GM19397 (cell line): Measurements from ENCODE around the gene MAVS.
"Not testable (repeated sequence)": the region's sequence is repeated elsewhere in the genome, so short reads cannot be mapped to it uniquely, and the experiment has no call there.

Experiments used
- ATAC-seq: cut with Tn5 transposase; IDR thresholded peaks from one replicate; pipeline ENCODE4 v1.9.1; 2021; ENCODE audit warnings: mild to moderate bottlenecking, moderate library complexity; ENCODE audit not compliant: unreplicated experiment

MAVS gene

DNA sequence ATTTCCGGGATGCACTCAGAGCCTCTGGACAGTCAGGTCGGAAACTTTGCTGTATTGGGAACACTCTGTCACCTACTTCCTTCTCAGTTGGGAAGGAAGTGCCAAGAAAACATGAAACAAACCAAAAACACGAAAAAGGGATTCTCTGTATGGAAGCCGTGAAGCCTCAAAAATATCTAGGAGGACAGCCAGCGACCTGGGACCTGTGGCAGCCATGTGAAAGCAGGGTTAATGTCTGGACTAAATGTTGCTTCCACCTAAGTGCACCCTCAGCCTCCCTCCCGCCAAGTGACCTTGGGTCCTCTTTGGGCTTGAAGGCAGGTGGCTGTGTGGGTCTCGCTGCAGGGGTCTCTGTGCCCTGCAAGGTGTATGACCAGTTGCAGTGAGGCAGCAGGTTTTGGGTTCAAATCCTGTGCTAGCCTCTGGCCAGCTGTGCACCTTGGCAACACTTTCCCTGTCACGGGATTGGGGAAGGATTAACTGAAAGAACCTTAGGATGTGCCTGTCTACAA is 851 bp downstream of the MAVS start:
- ATAC-seq: no peak

DNA sequence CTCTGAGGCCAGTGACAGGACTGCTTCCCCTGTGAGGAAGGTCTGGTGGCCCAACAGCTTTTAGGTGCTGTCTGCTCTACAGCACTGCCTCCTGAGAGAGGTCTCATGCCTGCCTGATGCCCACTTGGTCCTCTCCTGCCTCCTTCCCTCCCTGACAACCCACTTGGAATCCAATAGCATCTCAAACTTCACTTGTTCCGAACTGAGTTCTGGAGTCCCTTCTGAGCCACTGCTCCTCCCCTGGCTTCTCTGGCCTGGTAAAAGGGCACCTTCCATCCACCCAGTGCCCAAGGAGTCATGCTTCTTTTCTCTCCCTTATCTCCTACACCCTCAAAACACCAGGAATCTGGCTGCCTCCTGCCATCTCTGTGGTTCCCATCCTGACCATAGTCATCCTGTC is 1.9 kb downstream of the MAVS start:
- ATAC-seq: no peak

DNA sequence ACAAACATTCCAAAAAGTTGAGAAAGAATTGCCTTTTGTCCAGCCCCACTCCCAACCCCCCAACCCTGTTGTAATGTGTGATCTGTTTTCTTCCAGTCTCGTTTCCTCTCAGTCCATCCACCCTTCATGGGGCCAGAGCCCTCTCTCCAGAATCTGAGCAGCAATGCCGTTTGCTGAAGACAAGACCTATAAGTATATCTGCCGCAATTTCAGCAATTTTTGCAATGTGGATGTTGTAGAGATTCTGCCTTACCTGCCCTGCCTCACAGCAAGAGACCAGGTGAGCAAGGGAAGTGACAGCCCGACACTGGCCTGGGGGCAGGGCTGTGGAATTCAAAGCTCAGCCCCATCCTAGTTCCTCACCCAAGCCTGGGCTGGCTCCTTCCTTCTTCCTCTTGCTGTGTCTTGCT is 7.8 kb downstream of the MAVS start:
- ATAC-seq: no peak

DNA sequence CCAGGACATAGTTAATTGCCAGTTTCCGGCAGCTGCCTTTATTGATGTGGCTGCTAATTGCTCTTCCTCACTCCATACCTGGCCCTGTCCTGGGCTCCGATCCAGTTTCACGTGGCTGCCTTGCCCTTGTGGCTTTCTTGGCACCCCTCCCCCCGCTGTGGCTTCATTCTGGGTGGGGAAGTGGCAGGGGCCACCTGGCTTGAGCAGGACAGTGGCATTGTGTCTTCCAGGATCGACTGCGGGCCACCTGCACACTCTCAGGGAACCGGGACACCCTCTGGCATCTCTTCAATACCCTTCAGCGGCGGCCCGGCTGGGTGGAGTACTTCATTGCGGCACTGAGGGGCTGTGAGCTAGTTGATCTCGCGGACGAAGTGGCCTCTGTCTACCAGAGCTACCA is 10.8 kb downstream of the MAVS start:
- no peak for ATAC-seq

DNA sequence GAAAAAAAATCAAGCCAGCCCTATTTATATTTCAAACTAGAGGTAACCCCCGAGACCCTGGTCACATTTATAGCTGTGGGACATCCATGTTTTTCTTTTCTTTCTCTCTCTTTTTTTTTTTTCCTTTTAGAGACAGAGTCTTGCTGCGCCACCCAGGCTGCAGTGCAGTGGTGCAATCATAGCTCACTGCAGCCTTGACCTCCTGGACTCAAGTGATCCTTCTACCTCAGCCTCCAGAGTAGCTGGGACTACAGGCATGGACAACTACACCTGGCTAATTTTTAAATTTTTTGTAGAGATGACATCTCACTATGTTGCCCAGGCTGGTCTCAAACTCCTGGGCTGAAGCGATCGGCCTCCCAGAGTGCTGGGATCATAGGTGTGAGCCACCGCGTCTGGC is 12.1 kb downstream of the MAVS start:
- no peak for ATAC-seq

DNA sequence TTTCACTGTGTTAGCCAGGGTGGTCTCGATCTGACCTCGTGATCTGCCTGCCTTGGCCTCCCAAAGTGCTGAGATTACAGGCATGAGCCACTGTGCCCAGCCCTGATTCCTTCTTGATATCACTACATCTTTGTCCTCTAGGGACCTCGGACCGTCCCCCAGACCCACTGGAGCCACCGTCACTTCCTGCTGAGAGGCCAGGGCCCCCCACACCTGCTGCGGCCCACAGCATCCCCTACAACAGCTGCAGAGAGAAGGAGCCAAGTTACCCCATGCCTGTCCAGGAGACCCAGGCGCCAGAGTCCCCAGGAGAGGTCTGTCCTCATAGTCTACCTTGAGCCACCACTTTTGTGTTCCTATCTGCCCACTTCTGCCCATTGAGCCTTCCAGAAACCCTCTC is 14.6 kb downstream of the MAVS start:
- ATAC-seq: no peak

DNA sequence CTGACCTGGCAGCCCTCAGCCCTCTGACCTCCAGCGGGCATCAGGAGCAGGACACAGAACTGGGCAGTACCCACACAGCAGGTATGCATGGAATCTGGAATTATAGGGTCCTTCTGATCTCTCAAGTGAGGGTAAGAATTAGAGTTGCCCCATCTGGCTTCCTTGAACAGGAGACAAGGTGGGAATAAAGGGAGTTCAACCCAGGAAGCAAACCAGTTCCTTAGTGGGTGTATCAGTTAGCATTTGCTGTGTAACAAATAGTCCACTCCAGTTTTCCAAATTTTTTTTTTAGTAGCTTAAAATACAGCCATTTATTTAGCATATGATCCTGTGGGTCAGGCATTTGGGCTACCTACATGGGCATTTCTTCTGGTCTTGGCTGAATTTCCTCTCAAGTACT is 15.7 kb downstream of the MAVS start:
- ATAC-seq: no peak

DNA sequence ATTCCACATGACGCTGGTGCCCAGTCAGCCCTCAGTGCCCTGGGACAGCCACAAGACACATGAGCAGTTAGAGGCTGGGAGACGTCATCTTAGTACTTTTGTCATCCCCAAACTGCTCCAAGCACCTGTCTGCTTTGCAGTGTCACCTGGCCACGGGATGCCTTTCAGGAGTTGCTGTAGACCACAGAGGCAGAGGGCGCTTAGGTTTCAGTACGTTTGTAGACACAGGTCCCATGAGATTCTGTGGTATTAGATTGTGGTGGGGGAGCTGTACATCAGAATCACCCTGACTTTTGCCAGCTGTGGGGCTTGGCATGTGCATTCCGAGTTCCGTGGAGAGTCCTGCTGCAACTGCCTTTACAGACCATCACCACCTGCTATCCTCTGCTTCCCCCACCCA is 16.7 kb downstream of the MAVS start:
- no peak for ATAC-seq

DNA sequence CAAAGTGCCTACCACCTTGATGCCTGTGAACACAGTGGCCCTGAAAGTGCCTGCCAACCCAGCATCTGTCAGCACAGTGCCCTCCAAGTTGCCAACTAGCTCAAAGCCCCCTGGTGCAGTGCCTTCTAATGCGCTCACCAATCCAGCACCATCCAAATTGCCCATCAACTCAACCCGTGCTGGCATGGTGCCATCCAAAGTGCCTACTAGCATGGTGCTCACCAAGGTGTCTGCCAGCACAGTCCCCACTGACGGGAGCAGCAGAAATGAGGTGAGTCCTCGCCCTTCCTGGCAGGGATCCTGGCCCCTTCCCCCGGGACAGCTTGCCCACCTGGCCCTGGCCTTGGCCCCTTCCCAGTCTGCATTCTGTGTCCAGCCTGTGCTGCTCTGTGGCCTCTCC is 17.9 kb downstream of the MAVS start:
- ATAC-seq: no peak

DNA sequence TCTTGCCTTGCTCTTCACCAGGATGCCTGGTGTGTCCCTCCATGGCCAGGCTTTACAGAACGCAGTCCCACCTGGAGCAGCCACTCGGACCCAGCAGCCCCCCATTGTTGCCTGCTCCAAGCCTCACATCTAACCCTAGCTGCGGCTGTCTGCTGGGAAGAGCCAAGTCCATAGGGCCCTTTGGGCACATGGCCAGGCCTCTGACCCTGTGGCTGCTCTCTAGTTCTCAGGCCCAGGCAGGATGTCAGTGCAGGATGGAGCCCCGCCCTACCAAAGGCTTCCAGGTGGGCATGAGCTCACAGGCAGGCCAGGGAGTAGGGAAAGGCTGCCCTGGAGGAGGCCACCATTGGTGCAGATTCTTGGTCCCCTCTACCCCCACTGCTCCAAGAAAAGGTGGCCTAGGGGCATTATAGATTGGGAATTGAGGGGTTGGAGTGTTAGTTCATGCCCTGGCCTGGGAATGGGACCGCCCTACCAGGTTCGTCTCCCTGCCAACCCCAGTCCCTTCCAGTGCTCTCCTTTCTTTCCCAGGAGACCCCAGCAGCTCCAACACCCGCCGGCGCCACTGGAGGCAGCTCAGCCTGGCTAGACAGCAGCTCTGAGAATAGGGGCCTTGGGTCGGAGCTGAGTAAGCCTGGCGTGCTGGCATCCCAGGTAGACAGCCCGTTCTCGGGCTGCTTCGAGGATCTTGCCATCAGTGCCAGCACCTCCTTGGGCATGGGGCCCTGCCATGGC is 18.7 kb downstream of the MAVS start:
- no peak for ATAC-seq

DNA sequence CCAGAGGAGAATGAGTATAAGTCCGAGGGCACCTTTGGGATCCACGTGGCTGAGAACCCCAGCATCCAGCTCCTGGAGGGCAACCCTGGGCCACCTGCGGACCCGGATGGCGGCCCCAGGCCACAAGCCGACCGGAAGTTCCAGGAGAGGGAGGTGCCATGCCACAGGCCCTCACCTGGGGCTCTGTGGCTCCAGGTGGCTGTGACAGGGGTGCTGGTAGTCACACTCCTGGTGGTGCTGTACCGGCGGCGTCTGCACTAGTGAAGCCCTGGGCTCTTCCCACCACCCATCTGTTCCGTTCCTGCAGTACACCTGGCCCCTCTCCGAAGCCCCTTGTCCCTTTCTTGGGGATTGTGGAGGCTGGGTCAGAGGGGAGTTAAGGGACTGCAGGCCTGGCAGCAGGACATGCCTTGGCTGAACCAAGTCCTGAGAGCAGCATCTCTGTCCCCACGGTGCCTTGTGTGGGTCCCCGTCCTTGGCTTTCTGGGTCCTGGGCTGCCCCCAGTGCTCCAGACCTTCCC is 19.3 kb downstream of the MAVS start:
- no peak for ATAC-seq

DNA sequence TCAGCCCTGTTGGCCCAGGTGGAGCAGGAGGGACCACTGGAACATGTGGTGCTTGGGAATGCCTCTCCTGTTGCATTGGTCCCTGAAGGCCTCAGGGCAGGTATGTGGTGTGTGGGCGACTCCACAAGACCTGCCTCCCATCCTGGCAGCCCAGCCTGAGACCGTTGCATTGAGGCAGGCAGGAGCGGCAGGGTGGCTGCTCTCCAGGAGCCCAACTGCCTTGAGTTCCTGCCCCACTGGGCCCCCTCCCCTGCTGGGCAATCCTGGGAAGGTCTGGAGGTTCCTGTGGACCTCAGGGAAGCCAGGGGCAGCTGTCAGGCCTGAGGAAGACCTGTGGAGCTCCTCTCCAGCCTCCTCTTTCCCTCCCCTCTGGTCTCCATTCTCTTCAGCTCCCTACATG is 19.8 kb downstream of the MAVS start:
- no peak for ATAC-seq

DNA sequence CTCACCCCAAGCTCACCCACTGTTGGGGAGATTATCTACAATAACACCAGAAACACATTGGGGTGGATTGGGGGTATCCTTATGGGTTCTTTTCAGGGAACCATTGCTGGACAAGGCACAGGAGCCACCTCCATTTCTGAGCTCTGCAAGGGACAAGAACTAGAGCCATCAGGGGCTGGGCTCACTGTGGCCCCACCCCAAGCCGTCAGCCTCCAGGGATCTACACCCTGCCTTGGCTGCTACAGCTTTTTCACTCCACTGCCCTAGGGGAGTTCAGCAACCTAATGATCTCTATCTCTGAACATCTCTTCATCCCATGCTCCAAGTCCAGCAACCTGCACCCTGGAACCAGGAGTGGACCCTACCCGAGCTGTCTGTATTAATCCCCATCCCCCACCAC is 21.2 kb downstream of the MAVS start:
- ATAC-seq: no peak

DNA sequence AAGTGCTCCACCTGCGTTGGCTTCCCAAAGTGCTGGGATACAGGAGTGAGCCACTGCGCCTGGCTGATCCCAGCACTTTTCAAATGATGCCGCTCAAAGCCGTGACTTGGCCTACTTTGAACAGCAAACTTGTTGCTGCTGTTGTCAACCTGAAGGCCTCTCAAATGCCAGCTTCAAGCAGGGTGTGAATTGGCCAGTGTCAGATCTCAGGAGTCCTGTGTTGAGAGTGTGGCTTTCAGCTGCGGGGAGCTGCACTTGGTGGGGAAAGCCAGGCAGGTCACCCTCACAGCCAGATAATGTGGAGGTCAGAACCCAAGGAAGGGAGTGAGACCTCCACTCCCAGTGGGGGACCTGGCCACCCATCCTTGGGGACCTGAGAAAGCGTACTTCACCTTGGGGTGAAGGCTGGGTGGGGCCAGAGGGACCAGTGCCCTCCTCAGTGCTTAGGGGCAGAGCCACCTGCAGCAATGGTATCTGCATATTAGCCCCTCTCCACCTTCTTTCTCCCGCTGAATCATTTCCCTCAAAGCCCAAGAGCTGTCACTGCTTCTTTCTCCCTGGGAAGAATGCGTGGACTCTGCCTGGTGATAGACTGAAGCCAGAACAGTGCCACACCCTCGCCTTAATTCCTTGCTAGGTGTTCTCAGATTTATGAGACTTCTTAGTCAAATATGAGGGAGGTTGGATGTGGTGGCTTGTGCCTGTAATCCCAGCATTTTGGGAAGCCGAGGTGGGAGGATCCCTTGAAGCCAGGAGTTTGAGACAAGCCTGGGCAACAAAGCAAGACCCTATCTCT is 23.4 kb downstream of the MAVS start:
- no peak for ATAC-seq

DNA sequence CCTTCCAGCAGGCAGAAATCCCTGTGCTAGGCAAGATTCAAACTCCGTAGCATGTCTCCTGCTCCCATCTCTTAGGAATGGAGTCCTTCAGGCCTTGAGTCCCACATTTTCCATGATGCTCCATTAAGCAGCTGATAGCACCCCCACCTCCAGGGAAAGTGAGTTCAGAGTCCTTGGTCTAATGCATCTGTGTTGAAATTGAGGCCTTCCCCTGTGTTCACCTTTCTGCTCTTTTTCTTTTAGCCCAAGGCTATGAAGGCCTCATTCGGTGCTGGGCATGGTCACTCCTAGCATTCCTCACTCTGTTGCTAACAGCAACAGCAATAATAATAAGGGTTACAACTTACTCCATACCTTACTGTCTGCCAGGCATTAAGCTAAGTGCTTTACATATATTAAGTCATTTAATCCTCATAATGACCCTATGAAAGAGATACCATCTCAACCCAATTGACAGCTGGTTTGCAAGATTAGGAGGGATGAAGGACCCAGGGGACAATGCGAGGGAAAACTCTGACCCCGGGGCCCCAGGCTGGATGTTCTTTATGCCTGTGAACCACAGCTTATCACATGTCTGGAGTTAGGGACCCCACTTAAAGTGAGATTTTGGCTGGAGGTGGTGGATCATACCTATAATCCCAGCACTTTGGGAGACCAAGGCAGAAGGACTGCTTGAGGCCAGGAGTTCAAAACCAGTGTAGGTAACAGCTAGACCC is 25.1 kb downstream of the MAVS start:
- no peak for ATAC-seq

DNA sequence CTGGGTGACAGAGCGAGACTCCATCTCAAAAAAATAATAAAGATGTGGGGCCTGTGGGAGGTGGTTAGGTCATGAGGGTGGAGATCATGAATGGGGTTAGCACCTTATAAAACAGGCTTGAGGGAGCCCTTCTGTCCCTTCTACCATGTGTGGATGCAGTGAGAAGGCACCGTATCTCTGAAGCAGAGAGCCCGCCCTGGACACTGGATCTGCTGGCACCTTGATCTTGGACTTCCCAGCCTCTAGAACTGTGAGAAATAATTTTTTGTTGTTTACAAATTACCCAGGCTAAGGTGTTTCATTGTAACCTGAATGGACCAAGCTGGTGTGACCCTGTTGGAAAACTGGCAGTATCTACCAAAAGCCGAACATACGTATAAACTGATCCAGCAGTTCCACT is 26.9 kb downstream of the MAVS start:
- ATAC-seq: no peak

DNA sequence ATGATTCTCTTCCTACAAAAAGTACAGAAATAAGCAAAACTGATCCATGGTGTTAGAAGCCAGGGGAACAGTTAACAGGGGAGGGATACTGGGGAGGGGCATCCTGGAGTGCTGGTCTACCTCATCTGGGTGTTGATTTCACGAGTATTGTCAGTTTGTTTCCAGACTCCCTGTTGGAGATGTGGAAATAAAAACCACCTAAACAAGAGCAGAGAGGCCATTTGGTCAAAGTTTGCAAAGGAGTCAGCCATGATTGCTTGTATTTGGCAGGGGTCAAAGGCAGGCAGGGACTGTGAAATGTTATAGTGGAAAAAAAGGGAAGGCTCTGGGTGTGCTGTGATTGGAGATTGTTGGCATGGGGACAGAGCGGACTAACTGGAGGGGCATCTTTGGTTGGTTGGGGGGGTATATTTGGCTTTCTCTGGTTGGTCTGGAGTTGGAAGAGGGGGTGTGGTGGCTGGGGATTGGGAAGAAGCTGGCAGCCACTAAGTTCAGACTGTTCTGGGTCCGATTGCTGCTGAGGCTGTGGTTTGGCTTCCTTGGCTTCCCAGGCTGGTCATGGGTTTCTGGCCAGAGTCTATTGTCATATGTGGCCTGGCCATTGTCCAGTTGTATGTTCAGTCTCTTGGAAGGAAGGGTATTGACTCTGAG is 27.7 kb downstream of the MAVS start:
- no peak for ATAC-seq

DNA sequence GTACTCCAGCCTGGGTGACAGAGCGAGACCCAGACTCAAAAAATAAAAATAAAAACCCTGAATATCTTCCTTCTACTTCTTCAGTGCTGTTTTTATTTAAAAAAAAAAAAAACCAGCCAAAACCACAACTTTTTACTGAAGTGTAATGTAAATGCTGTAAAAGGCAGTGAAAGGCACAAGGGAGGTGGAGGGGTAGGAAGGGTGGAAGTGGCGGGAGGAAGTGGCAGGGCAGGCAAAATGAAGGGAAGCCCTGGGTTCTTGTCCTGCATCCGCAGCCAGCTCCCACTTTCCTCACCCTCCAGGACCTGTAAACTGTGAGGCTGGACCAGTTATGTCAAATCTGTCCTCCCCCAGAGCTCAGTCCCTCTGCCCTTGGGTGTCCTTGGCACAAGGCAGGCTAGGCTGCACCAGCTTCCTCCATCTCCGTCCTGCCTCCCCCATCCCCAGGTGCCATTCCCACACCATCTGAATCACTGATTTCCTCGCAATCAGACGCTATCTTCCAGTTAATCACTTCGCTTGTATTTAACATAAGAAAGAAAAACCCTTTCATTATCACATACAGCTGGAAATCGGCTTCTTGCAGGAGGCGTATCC is 28.8 kb downstream of the MAVS start:
- ATAC-seq: no peak

DNA sequence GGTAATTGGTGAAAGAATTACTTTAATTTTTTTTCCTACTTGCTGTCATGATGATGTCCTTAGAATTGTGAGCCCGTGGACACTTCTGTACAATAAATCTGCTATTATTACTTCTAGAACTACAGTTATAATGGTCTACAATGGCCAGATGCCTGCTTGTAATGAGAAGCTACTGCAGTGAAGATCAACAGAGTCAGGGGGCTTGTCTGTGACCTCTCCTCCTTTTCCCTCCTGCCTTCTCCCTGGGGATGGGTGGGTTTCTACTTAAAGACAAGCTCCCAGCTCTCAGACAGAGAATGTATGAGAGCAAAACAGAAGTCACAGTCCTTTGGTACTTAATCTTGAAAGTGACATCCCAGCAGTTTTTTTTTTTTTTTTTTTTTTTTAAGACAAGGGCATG is 29.4 kb downstream of the MAVS start:
- ATAC-seq: no peak

DNA sequence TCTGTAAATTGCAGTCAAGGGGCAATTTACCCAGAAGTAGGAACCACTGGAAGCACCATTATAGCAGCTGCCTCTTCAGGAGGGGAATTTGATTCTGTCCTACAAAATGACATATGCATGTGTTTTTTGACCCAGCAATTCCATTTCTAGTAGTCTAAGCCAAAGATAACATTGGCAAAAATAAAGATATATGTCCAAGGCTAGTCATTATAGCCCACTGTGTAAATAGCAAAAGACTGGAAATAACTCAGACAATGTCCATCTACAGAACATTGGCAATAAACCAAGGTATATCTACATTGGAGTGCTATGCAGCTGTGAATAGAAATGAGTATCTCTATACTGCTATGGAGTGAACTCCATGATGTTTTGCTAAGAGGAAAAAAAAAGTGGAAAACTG is 30.0 kb downstream of the MAVS start:
- ATAC-seq: no peak

DNA sequence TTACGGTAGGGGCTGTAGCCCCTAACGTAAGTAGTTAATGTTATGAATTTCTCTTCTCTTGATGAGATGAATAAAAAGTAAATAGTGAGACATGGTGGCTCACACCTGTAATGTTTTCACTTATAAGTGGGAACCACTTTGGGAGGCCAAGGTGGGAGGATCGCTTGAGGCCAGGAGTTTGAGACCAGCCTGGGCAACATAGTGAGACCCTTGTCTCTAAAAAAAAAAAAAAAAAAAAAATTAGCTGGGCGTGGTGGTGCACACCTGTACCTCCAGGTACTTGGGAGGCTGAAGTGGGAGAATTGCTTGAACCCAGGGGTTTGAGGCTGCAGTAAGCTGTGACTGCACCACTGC is 32.3 kb downstream of the MAVS start:
- ATAC-seq: not testable (repeated sequence)
